SJSA1 (cell line): ENCODE measurements around the gene CFAP61. TPM values are rescaled to one million over a fixed set of nuclear protein-coding genes. Genes with fewer than 3 reads are reported as not detected.

Experiments used
- DNase-seq, 2 experiments: peaks; one replicate each; pipeline ENCODE4 v3.0.0-alpha.2; 2015 to 2020; ENCODE audit warnings: low spot score in 2 of 2, low read depth in 1 of 2
- H3K27ac ChIP-seq: fragments of 250-450 bp; sonication (Bioruptor Pico); 2 replicates; pipeline ENCODE4 v1.5.1; 2020; ENCODE audit warnings: mild to moderate bottlenecking, moderate library complexity
- H3K27me3 ChIP-seq: fragments of 250-450 bp; sonication (Bioruptor Pico); replicated peaks from 2 replicates; pipeline ENCODE4 v1.5.1; 2020; ENCODE audit warnings: mild to moderate bottlenecking, moderate library complexity
- H3K36me3 ChIP-seq: fragments of 250-450 bp; sonication (Bioruptor Pico); 2 replicates; pipeline ENCODE4 v1.5.1; 2020; ENCODE audit warnings: mild to moderate bottlenecking
- H3K4me1 ChIP-seq: fragments of 250-450 bp; sonication (Bioruptor Pico); replicated peaks from 2 replicates; pipeline ENCODE4 v1.6.1; 2021; ENCODE audit warnings: mild to moderate bottlenecking
- H3K4me3 ChIP-seq: fragments of 250-450 bp; sonication (Bioruptor Pico); 2 replicates; pipeline ENCODE4 v1.5.1; 2020; ENCODE audit warnings: mild to moderate bottlenecking
- H3K9me3 ChIP-seq: fragments of 250-450 bp; sonication (Bioruptor Pico); replicated peaks from 2 replicates; pipeline ENCODE4 v1.5.1; 2020; ENCODE audit warnings: mild to moderate bottlenecking
- total RNA-seq: library from RNA; depleted of rRNA; stranded (reverse); fragments of >200 nt; shearing (Covaris generic); gene quantifications from 2 replicates; pipeline ENCODE4 v1.2.3, GENCODE V29; 2014

The CFAP61 gene
- total RNA-seq, 1 experiment from 2014 or later, result not detected

DNA sequence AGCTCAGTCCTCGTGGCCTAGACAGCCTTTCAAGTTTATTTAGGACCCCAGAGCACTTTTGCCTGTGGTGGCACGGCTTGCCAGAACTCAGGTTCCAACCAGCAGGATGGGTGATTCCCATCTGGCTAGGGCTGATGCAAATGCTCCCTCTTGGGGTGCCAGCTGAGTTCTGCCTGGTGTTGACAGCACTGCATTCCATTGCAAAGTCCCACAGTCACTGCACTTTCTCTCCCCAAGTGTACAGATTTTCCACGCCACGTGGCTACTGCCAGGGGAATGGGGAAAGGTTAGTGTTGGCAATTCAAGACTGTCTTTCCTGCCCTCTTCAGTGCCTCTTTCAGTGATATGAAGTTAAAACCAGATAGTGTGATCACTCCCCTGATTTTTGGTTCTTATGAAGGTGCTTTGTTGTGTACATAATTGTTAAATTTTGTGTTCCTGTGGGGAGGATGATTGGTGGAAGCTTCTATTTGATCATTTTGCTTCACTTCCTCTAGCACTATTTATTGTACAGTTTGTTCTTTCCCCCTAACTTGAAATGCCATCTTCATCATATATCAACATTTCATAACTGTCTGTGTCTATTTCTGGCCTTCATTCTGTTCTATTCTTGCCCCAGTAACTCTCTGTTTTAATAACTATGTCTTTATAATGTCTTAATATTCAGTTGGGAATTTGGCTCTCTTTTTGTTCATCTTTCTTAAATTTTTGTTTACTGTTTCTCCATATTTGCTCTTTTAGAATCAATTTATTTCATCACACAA lies 86.2 kb downstream of the CFAP61 start:
- H3K36me3 ChIP-seq, result no peaks in the 10 kb centered on the region

DNA sequence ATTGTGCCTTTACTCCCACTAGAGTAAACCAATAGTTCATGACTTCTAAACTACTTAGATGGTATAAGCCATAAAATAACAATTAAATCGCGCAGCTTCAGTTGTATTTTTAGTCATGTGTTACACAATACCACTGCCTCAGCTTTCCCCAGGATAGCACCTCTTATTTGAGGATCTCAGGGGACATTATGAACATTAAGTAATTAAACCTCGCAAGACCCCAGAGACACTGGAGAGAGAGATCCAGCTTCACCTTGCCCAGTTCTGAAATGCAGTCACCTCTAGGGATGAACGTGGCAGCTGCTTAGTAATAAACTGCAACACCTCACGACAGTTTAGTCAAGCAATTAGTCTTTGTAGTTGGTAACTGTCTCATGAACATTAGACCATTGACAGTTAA lies 87.1 kb downstream of the CFAP61 start:
- no peaks in the 10 kb centered on the region for H3K9me3 ChIP-seq
- H3K4me3 ChIP-seq, result no peak overlapping the region
- DNase-seq, result no peak

More for the DNA sequence above, 86.2 kb downstream of the CFAP61 start:
- no peaks in the 10 kb centered on the region for H3K4me1 ChIP-seq
- no peak overlapping the region for H3K4me3 ChIP-seq
- DNase-seq, result no peak
- no peaks in the 10 kb centered on the region for H3K9me3 ChIP-seq
- H3K27ac ChIP-seq, result no peak overlapping the region
- H3K27me3 ChIP-seq, result peaks cover 4% of the 10 kb centered on the region; the same call in 1 of the 2 replicates

DNA sequence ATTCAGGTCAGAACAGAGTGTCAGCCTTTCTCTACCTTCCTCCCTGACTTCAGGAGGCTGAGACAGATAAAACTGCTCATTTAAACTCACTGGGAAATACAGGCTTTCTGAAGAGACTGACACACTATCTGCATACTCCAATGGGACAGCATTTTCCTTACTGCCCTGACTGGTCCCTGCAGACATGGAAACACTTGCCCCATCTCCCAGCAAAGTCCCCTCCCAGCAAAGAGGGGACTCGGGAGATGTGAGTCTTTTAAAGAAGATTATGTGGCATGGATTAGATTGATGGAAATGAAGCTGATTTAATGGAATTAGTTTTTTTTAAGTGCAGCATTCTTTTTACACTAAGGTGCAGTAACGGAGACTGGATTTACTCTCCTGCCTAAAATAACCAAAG lies 90.8 kb downstream of the CFAP61 start:
- Histone ChIP-seq H3K9me3 (no peaks in the 10 kb centered on the region), H3K27me3 (peaks cover 4% of the 10 kb centered on the region; the same call in 1 of the 2 replicates), H3K36me3 (no peaks in the 10 kb centered on the region), H3K27ac (no peak overlapping the region), H3K4me3 (no peak overlapping the region), H3K4me1 (no peaks in the 10 kb centered on the region)
- DNase-seq, result no peak

More for the DNA sequence above, 87.1 kb downstream of the CFAP61 start:
- Histone ChIP-seq H3K27ac (no peak overlapping the region), H3K36me3 (no peaks in the 10 kb centered on the region), H3K27me3 (peaks cover 4% of the 10 kb centered on the region; the same call in 1 of the 2 replicates), H3K4me1 (no peaks in the 10 kb centered on the region)

DNA sequence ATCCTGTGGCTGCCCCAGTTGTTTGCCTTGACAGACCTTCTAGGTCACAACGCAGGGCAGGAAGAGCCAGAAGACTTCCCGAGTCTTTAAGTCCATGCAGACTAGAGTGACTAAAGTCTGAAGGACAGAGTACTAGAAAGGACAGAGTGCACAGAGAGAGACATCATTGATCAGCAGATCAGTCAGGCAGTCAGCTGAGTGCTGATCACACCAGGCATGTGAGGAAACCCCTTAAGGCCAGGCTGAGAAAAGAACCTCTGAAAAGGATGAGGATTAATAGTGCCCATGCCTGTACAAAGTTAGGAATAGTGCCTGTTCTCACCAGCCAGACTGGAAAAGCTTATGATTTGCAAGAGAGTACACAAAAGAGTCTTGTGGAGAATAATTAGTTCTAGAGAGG lies 91.3 kb downstream of the CFAP61 start:
- Histone ChIP-seq H3K9me3 (no peaks in the 10 kb centered on the region), H3K36me3 (no peaks in the 10 kb centered on the region), H3K27ac (no peak overlapping the region), H3K4me3 (no peak overlapping the region), H3K27me3 (peaks cover 4% of the 10 kb centered on the region; the same call in 1 of the 2 replicates), H3K4me1 (no peaks in the 10 kb centered on the region)
- no peak for DNase-seq

DNA sequence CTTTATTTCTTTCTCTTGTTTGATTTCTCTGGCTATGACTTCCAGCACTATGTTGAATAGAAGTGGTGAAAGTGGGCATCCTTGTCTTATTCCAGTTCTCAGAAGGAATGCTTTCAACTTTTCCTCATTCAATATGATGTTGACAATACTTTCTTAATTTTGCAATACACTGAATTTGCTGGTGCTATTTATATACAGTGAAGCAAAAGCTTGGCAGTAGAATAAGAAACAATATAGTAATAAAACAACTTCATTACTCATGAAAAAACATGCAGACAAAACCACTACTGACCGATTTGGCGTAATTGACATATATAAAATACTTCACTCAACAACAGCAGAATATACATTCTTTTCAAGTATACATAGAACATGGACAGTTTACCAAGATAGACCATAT lies 96.4 kb downstream of the CFAP61 start:
- DNase-seq, result no peak
- Histone ChIP-seq H3K4me3 (no peak overlapping the region), H3K9me3 (no peaks in the 10 kb centered on the region), H3K27ac (no peak overlapping the region), H3K4me1 (no peaks in the 10 kb centered on the region), H3K36me3 (no peaks in the 10 kb centered on the region), H3K27me3 (no peaks in the 10 kb centered on the region)

DNA sequence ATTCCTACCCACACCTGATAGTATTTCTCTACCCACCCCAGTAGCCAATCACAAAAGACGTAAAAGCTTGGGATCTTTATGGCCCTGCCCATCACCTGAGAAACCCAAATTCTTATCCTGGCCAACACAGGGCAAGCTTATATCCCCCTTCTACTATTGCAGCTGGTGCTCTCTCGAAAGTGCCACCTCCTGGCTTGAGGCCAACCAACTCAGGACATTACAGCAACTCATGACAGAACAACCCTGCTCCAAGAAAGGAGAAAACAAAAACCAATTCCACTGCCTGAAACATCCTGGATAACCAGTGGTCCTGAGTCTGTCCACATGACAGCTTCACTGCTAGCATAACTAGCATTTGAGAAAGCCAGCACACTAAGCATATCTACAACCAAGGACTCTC lies 97.9 kb downstream of the CFAP61 start:
- no peaks in the 10 kb centered on the region for H3K36me3 ChIP-seq
- no peaks in the 10 kb centered on the region for H3K27me3 ChIP-seq
- H3K4me3 ChIP-seq, result no peak overlapping the region
- H3K4me1 ChIP-seq, result no peaks in the 10 kb centered on the region
- H3K27ac ChIP-seq, result no peak overlapping the region
- no peaks in the 10 kb centered on the region for H3K9me3 ChIP-seq
- DNase-seq, result no peak

DNA sequence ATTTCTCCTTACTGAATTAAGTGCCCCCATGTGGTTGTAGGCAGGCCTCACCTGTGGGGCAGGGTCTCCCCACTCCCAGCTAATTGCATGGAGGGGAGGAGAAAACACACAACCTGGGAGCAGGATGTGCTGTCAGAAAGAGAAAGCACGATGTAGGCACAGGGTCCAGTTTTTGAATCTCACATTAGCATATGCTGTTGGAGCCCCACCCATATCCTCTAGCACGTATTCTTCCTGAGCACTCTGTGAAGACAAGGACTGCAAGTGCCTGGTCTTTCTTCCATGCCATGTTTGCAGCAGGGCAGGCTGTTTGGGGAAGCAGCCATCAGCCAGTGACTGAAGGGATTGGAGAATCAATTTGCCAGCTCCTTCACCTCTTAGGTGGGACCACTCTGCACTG lies 108.2 kb downstream of the CFAP61 start:
- Histone ChIP-seq H3K9me3 (no peaks in the 10 kb centered on the region), H3K36me3 (no peaks in the 10 kb centered on the region), H3K4me1 (no peaks in the 10 kb centered on the region), H3K27ac (no peak overlapping the region), H3K4me3 (no peak overlapping the region), H3K27me3 (no peaks in the 10 kb centered on the region; the same call in 1 of the 2 replicates)
- no peak for DNase-seq

DNA sequence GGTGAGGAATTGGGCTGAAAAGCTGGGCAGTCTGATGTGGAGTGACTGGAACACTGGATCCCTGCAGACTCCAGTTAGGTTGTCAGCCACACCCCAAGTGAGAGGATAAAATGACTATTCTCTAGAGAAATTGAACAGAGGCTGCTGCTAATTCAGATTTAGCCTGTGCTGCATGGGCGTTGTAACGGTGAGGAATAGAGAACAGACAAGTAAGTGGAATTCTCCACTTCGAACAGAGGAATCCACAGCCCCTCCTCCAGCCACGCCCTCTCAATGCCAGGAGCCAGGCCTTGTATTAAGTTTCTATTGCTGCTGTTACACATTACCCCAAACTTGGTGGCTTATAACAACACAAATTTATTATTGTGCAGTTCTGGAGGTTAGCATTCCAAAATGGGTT lies 109.3 kb downstream of the CFAP61 start:
- Histone ChIP-seq H3K4me1 (no peaks in the 10 kb centered on the region), H3K4me3 (no peak overlapping the region)
- no peak for DNase-seq

DNA sequence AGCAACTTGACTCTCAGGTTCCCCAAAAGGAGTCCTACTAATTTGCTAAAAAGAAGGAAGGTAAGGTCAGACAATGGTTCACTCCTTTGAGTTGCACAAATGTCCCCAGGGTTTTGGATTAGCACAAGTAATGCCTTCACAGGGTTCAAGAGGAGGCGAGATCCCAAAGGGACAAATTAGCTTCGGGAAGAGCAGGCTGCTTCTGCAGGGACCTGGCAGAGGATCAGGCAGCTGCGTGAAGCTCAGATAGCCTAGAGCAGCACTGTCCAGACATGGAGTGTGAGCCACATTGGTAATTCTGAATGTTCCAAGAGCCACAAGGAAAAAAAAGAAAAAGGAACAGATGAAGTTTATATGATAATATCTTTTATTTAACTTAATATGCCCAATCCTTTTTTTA lies 115.4 kb downstream of the CFAP61 start:
- no peak overlapping the region for H3K4me3 ChIP-seq
- no peak overlapping the region for H3K27ac ChIP-seq
- DNase-seq, result no peak
- H3K36me3 ChIP-seq, result no peaks in the 10 kb centered on the region
- H3K4me1 ChIP-seq, result no peaks in the 10 kb centered on the region
- H3K9me3 ChIP-seq, result no peaks in the 10 kb centered on the region
- H3K27me3 ChIP-seq, result peaks cover 2% of the 10 kb centered on the region; the same call in 1 of the 2 replicates

More for the DNA sequence above, 109.3 kb downstream of the CFAP61 start:
- no peaks in the 10 kb centered on the region for H3K9me3 ChIP-seq
- no peaks in the 10 kb centered on the region; the same call in 1 of the 2 replicates for H3K27me3 ChIP-seq
- no peak overlapping the region for H3K27ac ChIP-seq
- H3K36me3 ChIP-seq, result no peaks in the 10 kb centered on the region

DNA sequence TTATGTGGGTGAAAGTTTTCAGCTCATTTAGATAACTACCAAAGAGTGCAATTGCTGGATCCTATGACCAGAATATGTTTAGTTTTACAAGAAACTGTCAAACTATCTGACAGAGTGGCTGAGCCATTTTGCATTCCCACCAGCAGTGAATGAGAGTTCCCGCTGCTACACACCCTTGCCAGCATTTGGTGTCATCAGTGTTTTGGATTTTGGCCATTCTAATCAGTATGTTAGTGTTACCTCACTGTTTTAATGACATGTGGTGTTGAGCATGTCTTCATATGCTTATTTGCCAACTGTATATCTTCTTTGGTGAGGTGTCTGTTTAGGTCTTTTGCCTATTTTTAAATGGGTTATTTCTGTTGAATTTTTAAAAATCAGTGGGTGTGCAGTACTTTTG lies 120.9 kb downstream of the CFAP61 start:
- Histone ChIP-seq H3K36me3 (no peaks in the 10 kb centered on the region), H3K27me3 (peaks cover 2% of the 10 kb centered on the region; the same call in 1 of the 2 replicates), H3K27ac (no peak overlapping the region), H3K4me1 (no peaks in the 10 kb centered on the region), H3K9me3 (no peaks in the 10 kb centered on the region), H3K4me3 (no peak overlapping the region)
- DNase-seq, result no peak

DNA sequence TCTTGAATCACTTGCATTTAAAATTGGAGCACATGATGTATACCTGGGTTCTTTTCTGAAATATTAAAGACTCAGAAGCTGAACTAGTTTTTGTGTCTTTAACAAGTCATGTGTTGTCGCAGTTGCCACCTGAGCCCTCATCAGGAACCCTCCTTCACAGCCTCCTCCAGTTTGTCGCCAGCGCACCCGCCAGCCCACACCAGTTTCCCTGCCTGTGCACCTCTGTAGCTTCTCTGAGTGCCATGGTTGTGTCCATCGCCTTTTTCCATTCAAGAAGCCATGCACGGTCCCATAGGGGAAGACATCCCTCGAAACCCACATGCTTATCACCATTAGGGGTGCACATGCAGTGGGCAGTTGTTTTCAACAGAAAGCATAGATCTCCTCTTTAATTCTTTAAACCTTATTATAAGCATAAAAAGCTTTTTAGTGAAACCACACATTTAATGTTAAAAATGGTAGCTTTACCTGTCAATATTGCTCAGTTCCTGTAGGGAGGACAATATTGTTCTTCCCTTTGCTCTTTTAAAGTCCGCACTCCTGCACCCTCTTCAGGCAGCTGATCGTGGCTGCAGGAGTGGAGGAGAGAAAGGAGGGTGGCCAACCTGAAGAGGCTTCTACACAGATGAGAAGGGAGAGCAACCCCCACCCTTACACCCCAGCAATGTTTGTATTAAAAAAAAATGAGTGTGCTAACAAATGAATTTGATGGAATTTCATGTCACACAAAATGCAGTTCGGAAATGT lies 121.9 kb downstream of the CFAP61 start:
- Histone ChIP-seq H3K4me3 (no peak overlapping the region), H3K27ac (no peak overlapping the region), H3K27me3 (peaks cover 2% of the 10 kb centered on the region; the same call in 1 of the 2 replicates)

DNA sequence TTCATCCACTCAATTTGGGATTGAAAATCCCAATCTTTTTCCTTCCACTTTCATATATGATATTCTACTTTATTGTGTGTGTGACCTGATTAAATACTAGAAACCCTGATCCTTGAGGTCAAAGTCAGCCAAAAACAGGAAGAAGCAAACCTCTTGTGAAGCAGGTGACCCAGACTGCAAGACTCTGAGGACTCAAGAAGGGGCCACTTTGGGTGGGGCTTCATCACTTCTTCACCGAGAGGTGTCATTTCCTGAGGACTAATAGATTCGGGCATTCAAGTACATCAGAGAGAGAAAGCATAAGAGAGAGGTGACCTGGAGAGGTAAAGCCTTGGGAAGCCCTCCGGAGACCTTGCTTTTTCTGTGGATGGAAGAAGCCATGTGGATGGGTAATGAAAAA lies 129.0 kb downstream of the CFAP61 start:
- Histone ChIP-seq H3K36me3 (no peaks in the 10 kb centered on the region), H3K27ac (no peak overlapping the region), H3K27me3 (no peaks in the 10 kb centered on the region), H3K4me1 (no peaks in the 10 kb centered on the region), H3K4me3 (no peak overlapping the region), H3K9me3 (no peaks in the 10 kb centered on the region)
- no peak for DNase-seq

More for the DNA sequence above, 121.9 kb downstream of the CFAP61 start:
- Histone ChIP-seq H3K4me1 (no peaks in the 10 kb centered on the region), H3K36me3 (no peaks in the 10 kb centered on the region), H3K9me3 (no peaks in the 10 kb centered on the region)
- no peak for DNase-seq

DNA sequence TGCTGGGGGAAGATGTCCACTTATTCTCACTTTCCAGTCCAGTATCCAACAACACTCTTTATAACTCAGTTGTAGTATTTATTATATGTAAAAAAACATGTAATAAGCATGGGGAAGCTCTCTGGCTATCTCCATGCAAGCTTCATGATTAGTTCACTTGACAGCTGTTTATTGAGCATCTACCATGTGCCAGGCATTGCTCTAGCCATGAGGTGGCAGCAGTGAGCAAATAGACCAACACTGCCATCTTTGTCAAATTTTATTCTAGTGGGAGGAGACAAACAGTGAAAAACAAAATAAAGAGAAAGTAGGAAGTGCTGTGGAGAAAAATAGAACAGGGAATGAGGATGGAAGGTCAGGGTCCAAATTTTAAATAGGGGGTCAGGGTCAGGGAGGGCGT lies 131.8 kb downstream of the CFAP61 start:
- H3K9me3 ChIP-seq, result no peaks in the 10 kb centered on the region
- H3K4me1 ChIP-seq, result no peaks in the 10 kb centered on the region
- no peaks in the 10 kb centered on the region for H3K36me3 ChIP-seq
- no peak overlapping the region for H3K4me3 ChIP-seq
- no peak for DNase-seq
- H3K27me3 ChIP-seq, result no peaks in the 10 kb centered on the region
- H3K27ac ChIP-seq, result no peak overlapping the region

DNA sequence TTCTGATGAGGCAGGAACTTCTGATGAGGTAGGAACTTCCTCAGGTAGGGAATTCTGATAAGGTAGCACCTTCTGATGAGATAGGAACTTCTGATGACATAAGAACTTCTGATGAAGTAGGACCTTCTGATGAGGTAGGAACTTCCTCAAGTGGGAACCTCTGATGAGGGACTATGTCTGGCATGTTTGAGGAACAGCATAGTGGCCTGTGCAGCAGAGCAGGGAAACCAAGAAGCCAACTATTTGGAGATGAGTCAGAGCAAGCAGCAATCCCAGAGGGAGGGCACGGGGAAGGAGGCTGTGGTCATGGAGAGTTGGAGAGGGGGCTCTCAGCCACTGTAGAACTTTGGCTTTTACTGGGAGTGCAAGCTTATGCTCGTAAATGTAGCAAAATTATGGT lies 132.4 kb downstream of the CFAP61 start:
- no peak for DNase-seq
- no peaks in the 10 kb centered on the region for H3K36me3 ChIP-seq
- no peaks in the 10 kb centered on the region for H3K4me1 ChIP-seq
- no peak overlapping the region for H3K4me3 ChIP-seq
- no peaks in the 10 kb centered on the region for H3K27me3 ChIP-seq
- H3K27ac ChIP-seq, result no peak overlapping the region
- H3K9me3 ChIP-seq, result no peaks in the 10 kb centered on the region
